HL-60/S4 (cell line): ENCODE results near the gene NDUFAF8.

ENCODE experiments used
- in situ Hi-C: fragments of 300-500 bp; cut with MboI; formaldehyde crosslinking; loops from 2 replicates; pipeline ENCODE4 v1.14.3; 2022; ENCODE audit warnings: low sequenced_read_pairs

Gene NDUFAF8

GRCh38 chr17:81287741-81288430, 48.8 kb downstream of the NDUFAF8 start:
- in situ Hi-C loops: no loop called here

- in situ Hi-C loops: no loop called here
Measured at GRCh38 chr17:81288715-81289114, 49.6 kb downstream of the NDUFAF8 start.

GRCh38 chr17:81289627-81290026, 50.5 kb downstream of the NDUFAF8 start:
- in situ Hi-C loops: no loop called here

GRCh38 chr17:81290230-81290629, 51.1 kb downstream of the NDUFAF8 start:
- in situ Hi-C loops: no loop called here
